Liver (tissue), 3 donors: ENCODE measurements around the gene SETD3.

Source experiments
- CTCF ChIP-seq: fragments of 150-350 bp; IDR thresholded peaks from 2 replicates; pipeline ENCODE4 v1.5.1; 2017; ENCODE audit warnings: improper control_type of control experiment, low read depth, low read length; ENCODE audit not compliant: missing input control
- HNF4A ChIP-seq, 2 donors: conservative IDR thresholded peaks; 2 replicates each; pipeline ENCODE4 v1.6.1; 2016; ENCODE audit warnings: antibody characterized with exemption in 2 of 2, mild to moderate bottlenecking in 2 of 2
- JUND ChIP-seq, 2 donors: IDR thresholded peaks; 2 replicates each; pipeline ENCODE4 v1.6.1; 2016; ENCODE audit warnings: antibody characterized with exemption in 2 of 2
- NR2F2 ChIP-seq: IDR thresholded peaks from 2 replicates; pipeline ENCODE4 v1.6.1; 2016; ENCODE audit warnings: antibody characterized with exemption
- RAD21 ChIP-seq, 2 donors: IDR thresholded peaks; 2 replicates each; pipeline ENCODE4 v1.6.1; 2016; ENCODE audit warnings: antibody characterized with exemption in 2 of 2, mild to moderate bottlenecking in 2 of 2
- REST ChIP-seq: IDR thresholded peaks from 2 replicates; pipeline ENCODE4 v1.6.1; 2016; ENCODE audit warnings: antibody characterized with exemption, mild to moderate bottlenecking
- TAF1 ChIP-seq: conservative IDR thresholded peaks from 2 replicates; pipeline ENCODE4 v1.6.1; 2016; ENCODE audit warnings: antibody characterized with exemption, mild to moderate bottlenecking
- YY1 ChIP-seq: IDR thresholded peaks from 2 replicates; pipeline ENCODE4 v1.6.1; 2016; ENCODE audit warnings: antibody characterized with exemption, mild to moderate bottlenecking
- donor health status: healthy.
- donor health status: healthy.

- TF ChIP-seq CTCF: no peak
- no peak for TF ChIP-seq JUND (IDR thresholded peaks at IDR 0.05)
- no peak for TF ChIP-seq RAD21 (IDR thresholded peaks at IDR 0.05)
- no peak for TF ChIP-seq REST
- TF ChIP-seq YY1: no peak
- no peak for TF ChIP-seq NR2F2
- no peak for TF ChIP-seq HNF4A (conservative IDR thresholded peaks at IDR 0.05)
- TF ChIP-seq TAF1: no peak
Observed at GRCh38 chr14:99363051-99363450, 117.6 kb downstream of the SETD3 start.
